ENCODE data around the gene KIAA1191.

The KIAA1191 gene

GRCh38 chr5:176355400-176356178 lies 6.0 kb downstream of the KIAA1191 start:
- no peak overlapping the region for H3K4me3 ChIP-seq (ENCODE audit: control insufficient read depth, low read depth, low read length)
- no peak for TF ChIP-seq CTCF (conservative IDR thresholded peaks at IDR 0.05; ENCODE audit: control insufficient read depth, insufficient read depth, low read depth, low read length)

GRCh38 chr5:176353533-176353932 lies 8.0 kb downstream of the KIAA1191 start:
- no peak for TF ChIP-seq CTCF (conservative IDR thresholded peaks at IDR 0.05; ENCODE audit: control insufficient read depth, insufficient read depth, low read depth, low read length)

More at GRCh38 chr5:176355400-176356178, 6.0 kb downstream of the KIAA1191 start:
- DNase-seq (ENCODE audit: low read depth), result no peak

DNA sequence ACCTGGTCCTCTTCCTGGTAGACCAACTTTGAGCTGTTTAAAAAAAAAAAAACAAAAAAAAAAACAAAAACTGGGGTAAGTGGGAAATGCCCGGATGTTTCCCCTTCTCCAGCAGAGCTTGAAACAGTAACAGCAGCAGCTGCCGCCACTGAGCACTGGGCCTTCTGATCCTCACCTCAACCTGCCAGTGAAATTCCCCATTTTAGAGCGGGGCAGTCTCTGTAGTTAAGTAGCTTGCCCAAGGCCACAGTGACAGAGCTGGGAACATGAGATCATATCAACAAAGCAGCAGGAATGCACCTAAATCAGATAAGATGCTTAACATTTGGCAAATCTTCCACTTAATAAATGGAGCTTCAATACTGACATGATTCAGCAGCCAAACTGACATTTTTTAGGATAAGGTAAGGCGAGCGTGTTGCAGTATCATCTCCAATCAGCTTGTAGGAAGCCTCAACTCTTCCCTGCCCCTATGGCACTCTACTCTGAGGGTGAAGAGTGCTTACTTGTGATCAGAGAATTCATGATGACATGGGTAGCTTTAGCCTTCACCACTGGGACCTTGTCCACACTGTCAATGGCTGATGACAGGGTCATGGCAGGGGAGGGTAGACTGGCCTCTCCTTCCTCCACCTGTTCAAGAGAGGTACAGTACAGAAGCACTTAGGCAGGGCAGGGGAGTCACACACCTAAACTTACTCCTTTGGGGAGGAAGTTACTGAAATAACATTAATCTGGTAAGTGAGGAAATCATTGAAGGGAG lies 9.3 kb downstream of the KIAA1191 start:
- no peak for DNase-seq (ENCODE audit: low read depth)
- TF ChIP-seq CTCF (conservative IDR thresholded peaks at IDR 0.05; ENCODE audit: control insufficient read depth, insufficient read depth, low read depth, low read length), result no peak
- no peak overlapping the region for H3K4me3 ChIP-seq (ENCODE audit: control insufficient read depth, low read depth, low read length)

More at GRCh38 chr5:176353533-176353932, 8.0 kb downstream of the KIAA1191 start:
- no peak overlapping the region for H3K4me3 ChIP-seq (ENCODE audit: control insufficient read depth, low read depth, low read length)
- no peak for DNase-seq (ENCODE audit: low read depth)

- no peak for DNase-seq (ENCODE audit: low read depth)
- TF ChIP-seq CTCF (conservative IDR thresholded peaks at IDR 0.05; ENCODE audit: control insufficient read depth, insufficient read depth, low read depth, low read length), result no peak
- no peak overlapping the region for H3K4me3 ChIP-seq (ENCODE audit: control insufficient read depth, low read depth, low read length)
These were observed 11.1 kb downstream of the KIAA1191 start for GRCh38 chr5:176350416-176350815.

- H3K4me3 ChIP-seq (ENCODE audit: control insufficient read depth, low read depth, low read length), result no peak overlapping the region
- DNase-seq (ENCODE audit: low read depth), result no peak
- no peak for TF ChIP-seq CTCF (conservative IDR thresholded peaks at IDR 0.05; ENCODE audit: control insufficient read depth, insufficient read depth, low read depth, low read length)
These were observed 18.7 kb downstream of the KIAA1191 start for GRCh38 chr5:176342766-176343458.

DNA sequence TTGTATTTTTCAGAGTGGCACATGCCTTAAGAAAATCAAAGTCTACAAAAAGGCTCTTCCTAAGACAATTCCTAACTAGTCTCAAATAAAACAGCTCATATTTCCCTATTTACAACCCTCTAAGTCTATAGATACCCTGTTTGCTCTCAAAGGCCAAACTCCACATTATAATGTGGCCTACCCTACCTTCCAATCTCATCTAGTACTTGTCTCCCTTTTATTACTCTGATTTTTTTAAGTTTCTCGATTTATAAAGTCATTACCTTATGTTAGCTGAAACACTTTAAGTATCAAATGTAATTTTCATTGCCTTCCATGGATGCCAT lies 19.4 kb downstream of the KIAA1191 start:
- H3K4me3 ChIP-seq (ENCODE audit: control insufficient read depth, low read depth, low read length), result no peak overlapping the region
- no peak for DNase-seq (ENCODE audit: low read depth)
- TF ChIP-seq CTCF (conservative IDR thresholded peaks at IDR 0.05; ENCODE audit: control insufficient read depth, insufficient read depth, low read depth, low read length), result no peak
